HEK293 (cell line): ENCODE measurements around the gene CACNB4.

Experiments
- CTCF ChIA-PET: fragments of 350-600 bp; formaldehyde crosslinking; extraction: SDS; loops from one replicate; lab custom pipeline; 2021; ENCODE audit warnings: antibody characterized with exemption; lab: Yijun Ruan, JAX
- POLR2A ChIA-PET: fragments of 300-600 bp; formaldehyde crosslinking; extraction: SDS; loops from one replicate; lab custom pipeline; 2020; ENCODE audit warnings: antibody characterized with exemption, inconsistent platforms; lab: Yijun Ruan, JAX
- H3K27ac ChIP-seq: fragments of 200-500 bp; sonication (Bioruptor generic); 2 replicates; pipeline ENCODE4 v1.5.1; 2014; ENCODE audit warnings: low read depth, low read length, control low read depth, inconsistent platforms; ENCODE audit errors: extremely low read depth
- H3K36me3 ChIP-seq, 2 experiments: fragments of 200-500 bp in 1 of 2; sonication (Bioruptor generic) in 1 of 2; 1 replicate in 1 of 2; 2 replicates in 1 of 2; pipeline ENCODE4 v1.5.1; 2014 to 2017; ENCODE audit warnings: inconsistent platforms in 2 of 2, low read length in 2 of 2; ENCODE audit not compliant: control insufficient read depth in 2 of 2, insufficient read depth in 1 of 2
- H3K4me1 ChIP-seq: fragments of 200-500 bp; sonication (Bioruptor generic); 2 replicates; pipeline ENCODE4 v1.5.1; 2014; ENCODE audit warnings: mild to moderate bottlenecking, low read length, inconsistent platforms; ENCODE audit not compliant: control insufficient read depth, insufficient read depth
- H3K4me3 ChIP-seq: 2 replicates; pipeline ENCODE4 v1.5.1; 2011; ENCODE audit warnings: low read depth, mild to moderate bottlenecking, control low read depth, low read length, moderate library complexity
- H3K9me3 ChIP-seq: fragments of 200-500 bp; sonication (Bioruptor generic); 2 replicates; pipeline ENCODE4 v1.5.1; 2014; ENCODE audit warnings: low read depth, low read length, inconsistent platforms; ENCODE audit not compliant: control insufficient read depth, insufficient read depth
- ZBTB17 ChIP-seq: fragments of 450-650 bp; formaldehyde crosslinking; IDR thresholded peaks from 2 replicates; pipeline ENCODE4 v1.5.1; 2016; ENCODE audit warnings: missing biosample characterization, missing genetic modification characterization
- ZNF239 ChIP-seq: fragments of 450-650 bp; formaldehyde crosslinking; IDR thresholded peaks from 2 replicates; pipeline ENCODE4 v1.5.1; 2016; ENCODE audit warnings: missing biosample characterization, missing genetic modification characterization
- ZNF341 ChIP-seq: fragments of 450-650 bp; formaldehyde crosslinking; IDR thresholded peaks from 2 replicates; pipeline ENCODE4; 2016; ENCODE audit warnings: low read depth, missing biosample characterization, missing genetic modification characterization
- ZNF394 ChIP-seq: fragments of 450-650 bp; formaldehyde crosslinking; IDR thresholded peaks from 2 replicates; pipeline ENCODE4 v1.5.1; 2016; ENCODE audit warnings: missing biosample characterization, missing genetic modification characterization, mild to moderate bottlenecking, moderate library complexity, borderline replicate concordance
- ZNF404 ChIP-seq: fragments of 450-650 bp; formaldehyde crosslinking; IDR thresholded peaks from 2 replicates; pipeline ENCODE4 v1.5.1; 2017; ENCODE audit warnings: missing biosample characterization, missing genetic modification characterization
- ZNF426 ChIP-seq: fragments of 450-650 bp; formaldehyde crosslinking; IDR thresholded peaks from 2 replicates; pipeline ENCODE4 v1.5.1; 2017; ENCODE audit warnings: missing biosample characterization, missing genetic modification characterization, mild to moderate bottlenecking, inconsistent platforms, moderate library complexity
- ZNF433 ChIP-seq: fragments of 450-650 bp; formaldehyde crosslinking; IDR thresholded peaks from 2 replicates; pipeline ENCODE4 v1.5.1; 2016; ENCODE audit warnings: missing biosample characterization, missing genetic modification characterization, low read depth
- ZNF473 ChIP-seq: fragments of 450-650 bp; formaldehyde crosslinking; IDR thresholded peaks from 2 replicates; pipeline ENCODE4 v1.5.1; 2017; ENCODE audit warnings: missing biosample characterization, missing genetic modification characterization
- ZNF48 ChIP-seq: fragments of 450-650 bp; formaldehyde crosslinking; IDR thresholded peaks from 2 replicates; pipeline ENCODE4 v1.5.1; 2016; ENCODE audit warnings: missing biosample characterization, missing genetic modification characterization
- ZNF549 ChIP-seq: fragments of 450-650 bp; IDR thresholded peaks from 2 replicates; pipeline ENCODE4 v1.5.1; 2018; ENCODE audit warnings: missing biosample characterization, missing genetic modification characterization, mild to moderate bottlenecking, inconsistent platforms, moderate library complexity
- ZNF629 ChIP-seq: fragments of 450-650 bp; formaldehyde crosslinking; IDR thresholded peaks from 2 replicates; pipeline ENCODE4 v1.5.1; 2017; ENCODE audit warnings: missing biosample characterization, missing genetic modification characterization
- ZNF792 ChIP-seq: fragments of 450-650 bp; formaldehyde crosslinking; IDR thresholded peaks from 2 replicates; pipeline ENCODE4 v1.5.1; 2016; ENCODE audit warnings: missing biosample characterization, missing genetic modification characterization
- ZNF843 ChIP-seq: fragments of 450-650 bp; formaldehyde crosslinking; IDR thresholded peaks from 2 replicates; pipeline ENCODE4 v1.5.1; 2016; ENCODE audit warnings: missing biosample characterization, missing genetic modification characterization
- TF ChIP-seq, protein P1 (sequence below): fragments of 450-650 bp; formaldehyde crosslinking; IDR thresholded peaks from 2 replicates; pipeline ENCODE4 v1.5.1; 2017; ENCODE audit warnings: missing biosample characterization, mild to moderate bottlenecking, missing genetic modification characterization, moderate library complexity
- TF ChIP-seq, protein P2 (sequence below): fragments of 450-650 bp; formaldehyde crosslinking; IDR thresholded peaks from 2 replicates; pipeline ENCODE4 v1.5.1; 2016; ENCODE audit warnings: missing biosample characterization, missing genetic modification characterization
- TF ChIP-seq, protein P3 (sequence below): fragments of 450-650 bp; formaldehyde crosslinking; IDR thresholded peaks from 2 replicates; pipeline ENCODE4 v1.5.0; 2017; ENCODE audit warnings: missing biosample characterization, missing genetic modification characterization, borderline replicate concordance
- TF ChIP-seq, protein P4 (sequence below): fragments of 450-650 bp; formaldehyde crosslinking; IDR thresholded peaks from 2 replicates; pipeline ENCODE4 v1.5.1; 2016; ENCODE audit warnings: missing biosample characterization, missing genetic modification characterization
- TF ChIP-seq, protein P5 (sequence below): fragments of 450-650 bp; formaldehyde crosslinking; IDR thresholded peaks from 2 replicates; pipeline ENCODE4 v1.5.1; 2017; ENCODE audit warnings: missing biosample characterization, missing genetic modification characterization
- TF ChIP-seq, protein P6 (sequence below): fragments of 450-650 bp; formaldehyde crosslinking; IDR thresholded peaks from 2 replicates; pipeline ENCODE4 v1.5.1; 2016; ENCODE audit warnings: missing biosample characterization, missing genetic modification characterization

CACNB4 gene

DNA sequence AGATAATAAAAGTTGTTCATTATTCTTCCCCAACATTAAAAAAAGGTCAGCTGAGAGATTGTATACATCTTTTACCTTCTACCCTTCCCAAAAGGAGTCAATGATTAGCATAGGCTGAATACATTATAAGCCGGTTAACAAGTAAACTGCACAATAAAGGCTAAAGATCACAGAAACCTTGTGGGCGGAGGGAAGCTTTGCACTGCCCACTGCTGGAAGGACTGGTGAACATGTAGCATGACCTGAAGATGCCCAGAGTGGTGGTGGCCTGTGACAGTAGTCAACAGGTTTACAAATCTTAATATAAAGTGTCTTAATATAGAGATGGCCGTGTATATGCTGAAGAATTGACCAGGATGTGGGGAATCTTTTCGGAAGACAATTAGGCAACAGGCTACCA lies 306.3 kb downstream of the CACNB4 start:
- CTCF ChIA-PET = interaction anchor here (1.0 kb wide), 1 partner anchor 13 kb away, joined by 3 read pairs; no protein-coding TSS in a partner anchor
- TF ChIP-seq ZNF426 (tag by site-specific recombination) (no peak), ZNF341 (tag by site-specific recombination) (no peak), ZNF48 (tag by site-specific recombination) (no peak), ZNF792 (tag by site-specific recombination) (no peak), ZNF549 (tag by site-specific recombination) (no peak), ZNF404 (tag by site-specific recombination) (no peak), ZBTB17 (tag by site-specific recombination) (no peak), ZNF843 (tag by site-specific recombination) (no peak), ZNF629 (tag by site-specific recombination) (no peak), ZNF394 (tag by site-specific recombination) (no peak), ZNF473 (tag by site-specific recombination) (no peak), ZNF239 (tag by site-specific recombination) (no peak), ZNF433 (tag by site-specific recombination) (no peak)
- TF ChIP-seq, protein P1, sequence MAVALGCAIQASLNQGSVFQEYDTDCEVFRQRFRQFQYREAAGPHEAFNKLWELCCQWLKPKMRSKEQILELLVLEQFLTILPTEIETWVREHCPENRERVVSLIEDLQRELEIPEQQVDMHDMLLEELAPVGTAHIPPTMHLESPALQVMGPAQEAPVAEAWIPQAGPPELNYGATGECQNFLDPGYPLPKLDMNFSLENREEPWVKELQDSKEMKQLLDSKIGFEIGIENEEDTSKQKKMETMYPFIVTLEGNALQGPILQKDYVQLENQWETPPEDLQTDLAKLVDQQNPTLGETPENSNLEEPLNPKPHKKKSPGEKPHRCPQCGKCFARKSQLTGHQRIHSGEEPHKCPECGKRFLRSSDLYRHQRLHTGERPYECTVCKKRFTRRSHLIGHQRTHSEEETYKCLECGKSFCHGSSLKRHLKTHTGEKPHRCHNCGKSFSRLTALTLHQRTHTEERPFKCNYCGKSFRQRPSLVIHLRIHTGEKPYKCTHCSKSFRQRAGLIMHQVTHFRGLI = no peak
- TF ChIP-seq, protein P2, sequence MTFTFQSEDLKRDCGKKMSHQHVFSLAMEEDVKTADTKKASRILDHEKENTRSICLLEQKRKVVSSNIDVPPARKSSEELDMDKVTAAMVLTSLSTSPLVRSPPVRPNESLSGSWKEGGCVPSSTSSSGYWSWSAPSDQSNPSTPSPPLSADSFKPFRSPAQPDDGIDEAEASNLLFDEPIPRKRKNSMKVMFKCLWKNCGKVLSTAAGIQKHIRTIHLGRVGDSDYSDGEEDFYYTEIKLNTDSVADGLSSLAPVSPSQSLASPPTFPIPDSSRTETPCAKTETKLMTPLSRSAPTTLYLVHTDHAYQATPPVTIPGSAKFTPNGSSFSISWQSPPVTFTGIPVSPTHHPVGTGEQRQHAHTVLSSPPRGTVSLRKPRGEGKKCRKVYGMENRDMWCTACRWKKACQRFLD = no peak
- TF ChIP-seq, protein P3, sequence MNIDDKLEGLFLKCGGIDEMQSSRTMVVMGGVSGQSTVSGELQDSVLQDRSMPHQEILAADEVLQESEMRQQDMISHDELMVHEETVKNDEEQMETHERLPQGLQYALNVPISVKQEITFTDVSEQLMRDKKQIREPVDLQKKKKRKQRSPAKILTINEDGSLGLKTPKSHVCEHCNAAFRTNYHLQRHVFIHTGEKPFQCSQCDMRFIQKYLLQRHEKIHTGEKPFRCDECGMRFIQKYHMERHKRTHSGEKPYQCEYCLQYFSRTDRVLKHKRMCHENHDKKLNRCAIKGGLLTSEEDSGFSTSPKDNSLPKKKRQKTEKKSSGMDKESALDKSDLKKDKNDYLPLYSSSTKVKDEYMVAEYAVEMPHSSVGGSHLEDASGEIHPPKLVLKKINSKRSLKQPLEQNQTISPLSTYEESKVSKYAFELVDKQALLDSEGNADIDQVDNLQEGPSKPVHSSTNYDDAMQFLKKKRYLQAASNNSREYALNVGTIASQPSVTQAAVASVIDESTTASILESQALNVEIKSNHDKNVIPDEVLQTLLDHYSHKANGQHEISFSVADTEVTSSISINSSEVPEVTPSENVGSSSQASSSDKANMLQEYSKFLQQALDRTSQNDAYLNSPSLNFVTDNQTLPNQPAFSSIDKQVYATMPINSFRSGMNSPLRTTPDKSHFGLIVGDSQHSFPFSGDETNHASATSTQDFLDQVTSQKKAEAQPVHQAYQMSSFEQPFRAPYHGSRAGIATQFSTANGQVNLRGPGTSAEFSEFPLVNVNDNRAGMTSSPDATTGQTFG (tag by site-specific recombination) = no peak
- TF ChIP-seq, protein P4, sequence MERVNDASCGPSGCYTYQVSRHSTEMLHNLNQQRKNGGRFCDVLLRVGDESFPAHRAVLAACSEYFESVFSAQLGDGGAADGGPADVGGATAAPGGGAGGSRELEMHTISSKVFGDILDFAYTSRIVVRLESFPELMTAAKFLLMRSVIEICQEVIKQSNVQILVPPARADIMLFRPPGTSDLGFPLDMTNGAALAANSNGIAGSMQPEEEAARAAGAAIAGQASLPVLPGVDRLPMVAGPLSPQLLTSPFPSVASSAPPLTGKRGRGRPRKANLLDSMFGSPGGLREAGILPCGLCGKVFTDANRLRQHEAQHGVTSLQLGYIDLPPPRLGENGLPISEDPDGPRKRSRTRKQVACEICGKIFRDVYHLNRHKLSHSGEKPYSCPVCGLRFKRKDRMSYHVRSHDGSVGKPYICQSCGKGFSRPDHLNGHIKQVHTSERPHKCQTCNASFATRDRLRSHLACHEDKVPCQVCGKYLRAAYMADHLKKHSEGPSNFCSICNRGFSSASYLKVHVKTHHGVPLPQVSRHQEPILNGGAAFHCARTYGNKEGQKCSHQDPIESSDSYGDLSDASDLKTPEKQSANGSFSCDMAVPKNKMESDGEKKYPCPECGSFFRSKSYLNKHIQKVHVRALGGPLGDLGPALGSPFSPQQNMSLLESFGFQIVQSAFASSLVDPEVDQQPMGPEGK (tag by site-specific recombination) = no peak
- TF ChIP-seq, protein P5, sequence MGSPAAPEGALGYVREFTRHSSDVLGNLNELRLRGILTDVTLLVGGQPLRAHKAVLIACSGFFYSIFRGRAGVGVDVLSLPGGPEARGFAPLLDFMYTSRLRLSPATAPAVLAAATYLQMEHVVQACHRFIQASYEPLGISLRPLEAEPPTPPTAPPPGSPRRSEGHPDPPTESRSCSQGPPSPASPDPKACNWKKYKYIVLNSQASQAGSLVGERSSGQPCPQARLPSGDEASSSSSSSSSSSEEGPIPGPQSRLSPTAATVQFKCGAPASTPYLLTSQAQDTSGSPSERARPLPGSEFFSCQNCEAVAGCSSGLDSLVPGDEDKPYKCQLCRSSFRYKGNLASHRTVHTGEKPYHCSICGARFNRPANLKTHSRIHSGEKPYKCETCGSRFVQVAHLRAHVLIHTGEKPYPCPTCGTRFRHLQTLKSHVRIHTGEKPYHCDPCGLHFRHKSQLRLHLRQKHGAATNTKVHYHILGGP = no peak
- TF ChIP-seq, protein P6, sequence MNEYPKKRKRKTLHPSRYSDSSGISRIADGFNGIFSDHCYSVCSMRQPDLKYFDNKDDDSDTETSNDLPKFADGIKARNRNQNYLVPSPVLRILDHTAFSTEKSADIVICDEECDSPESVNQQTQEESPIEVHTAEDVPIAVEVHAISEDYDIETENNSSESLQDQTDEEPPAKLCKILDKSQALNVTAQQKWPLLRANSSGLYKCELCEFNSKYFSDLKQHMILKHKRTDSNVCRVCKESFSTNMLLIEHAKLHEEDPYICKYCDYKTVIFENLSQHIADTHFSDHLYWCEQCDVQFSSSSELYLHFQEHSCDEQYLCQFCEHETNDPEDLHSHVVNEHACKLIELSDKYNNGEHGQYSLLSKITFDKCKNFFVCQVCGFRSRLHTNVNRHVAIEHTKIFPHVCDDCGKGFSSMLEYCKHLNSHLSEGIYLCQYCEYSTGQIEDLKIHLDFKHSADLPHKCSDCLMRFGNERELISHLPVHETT (tag by site-specific recombination) = no peak
- TF ChIP-seq, all 188 proteins: peak for 0

More for the DNA sequence above, 306.3 kb downstream of the CACNB4 start:
- H3K36me3 ChIP-seq = peaks cover 0 to 27% of the 10 kb centered on the region in 2 experiments; a peak in 1 of 3 replicates
- POLR2A ChIA-PET = no interaction called here
- H3K27ac ChIP-seq = no peak overlapping the region
- no peak overlapping the region for H3K4me3 ChIP-seq
- no peaks in the 10 kb centered on the region for H3K9me3 ChIP-seq
- H3K4me1 ChIP-seq = no peaks in the 10 kb centered on the region
